ENCODE data around the gene LRRTM1. TPM values are rescaled to one million over a fixed set of nuclear protein-coding genes. Genes with fewer than 3 reads are reported as not detected.

LRRTM1 gene
- total RNA-seq, 1 donor from 2014 or later: 7.2 TPM

DNA sequence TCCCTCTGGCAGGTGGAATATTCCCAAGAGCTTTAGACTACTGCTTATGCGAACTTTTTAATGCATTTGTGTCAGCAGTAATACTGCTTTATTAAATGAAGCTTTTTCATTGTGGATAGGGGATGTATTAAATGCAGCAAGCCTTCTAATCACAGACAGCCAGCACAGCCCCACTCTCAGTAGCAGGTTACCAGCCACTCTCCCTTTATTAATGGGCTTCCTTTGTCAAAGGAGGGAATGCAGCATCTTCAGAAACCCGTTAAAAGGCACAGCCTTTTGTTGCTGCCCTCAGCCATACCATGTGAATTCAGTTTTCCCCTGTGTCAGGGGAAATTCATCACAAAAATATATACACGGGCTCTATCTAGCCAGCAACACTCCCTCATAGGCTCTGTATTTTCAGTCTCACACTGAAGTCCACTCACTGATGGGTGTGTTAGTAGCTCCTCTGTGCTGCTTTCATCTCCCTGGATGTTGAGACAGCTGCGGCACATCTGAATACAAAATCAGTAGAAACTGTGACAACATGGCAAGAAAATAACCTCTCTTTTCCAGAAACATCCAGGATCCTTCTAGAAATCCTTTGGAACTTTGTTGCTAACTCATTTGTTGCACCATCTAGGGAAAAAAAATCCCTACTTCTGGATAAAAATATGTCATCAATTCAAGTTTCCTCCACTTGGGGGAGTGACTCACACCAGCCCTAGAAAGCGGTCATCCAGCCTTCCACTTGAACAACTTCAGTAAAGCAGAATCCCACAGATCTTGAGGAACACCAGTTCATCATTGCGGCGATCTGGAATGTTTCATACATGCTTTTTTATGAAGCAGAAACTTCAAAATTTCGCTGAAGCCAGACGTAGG lies 48.4 kb downstream of the LRRTM1 start:
- no peak for DNase-seq (ENCODE audit: low spot score)
- intact Hi-C loops (cut with DNase I): no loop called here
- ATAC-seq: no peak

DNA sequence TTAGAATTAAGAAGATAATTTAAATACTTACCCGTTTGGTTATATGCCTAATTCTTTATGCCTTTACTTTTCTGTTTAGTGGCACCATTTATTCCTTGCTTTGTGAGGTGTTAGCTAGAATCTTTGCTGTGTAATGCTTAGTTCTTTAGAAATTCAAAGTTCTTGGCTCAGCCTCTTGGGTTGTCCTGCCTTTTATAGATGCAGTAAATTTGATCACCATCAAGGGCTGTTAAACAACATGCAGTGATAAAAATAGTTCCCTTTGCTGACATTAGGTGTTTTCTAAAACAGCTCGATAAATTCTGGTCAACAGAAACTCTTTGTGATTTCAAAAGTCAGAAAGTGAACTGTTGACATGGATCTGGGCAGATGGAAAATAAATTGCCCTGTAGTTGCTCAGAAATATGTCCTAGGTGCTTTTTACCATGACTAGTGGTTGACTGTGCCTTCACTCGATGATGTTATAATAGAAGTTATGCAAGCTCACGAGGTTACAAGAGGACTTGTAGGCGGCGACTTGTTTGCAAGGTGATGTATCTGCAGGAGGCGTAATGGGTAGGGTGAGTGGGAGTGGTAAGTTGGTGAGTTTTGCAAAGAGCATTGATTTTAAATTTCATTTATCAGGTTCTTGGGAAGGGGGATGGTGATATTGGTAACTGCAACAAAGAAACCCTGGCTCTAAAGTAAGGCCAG lies 52.1 kb downstream of the LRRTM1 start:
- no peak for DNase-seq (ENCODE audit: low spot score)
- ATAC-seq: no peak
- intact Hi-C loops (cut with DNase I): no loop called here

All from sciatic nerve (tissue), 2 donors.